Urinary bladder (tissue), 4 donors: Measurements from ENCODE around the gene PON3. TPM values are rescaled to one million over a fixed set of nuclear protein-coding genes. Genes with fewer than 3 reads are reported as not detected.

Experiments used
- DNase-seq: peaks from one replicate; pipeline ENCODE4 v3.0.0-alpha.2; 2015; ENCODE audit errors: extremely low spot score
- H3K27ac ChIP-seq: one replicate; pipeline ENCODE4 v1.5.1; 2013; ENCODE audit warnings: low read depth, mild to moderate bottlenecking, moderate library complexity
- H3K36me3 ChIP-seq: one replicate; pipeline ENCODE4 v1.6.1; 2013; ENCODE audit warnings: mild to moderate bottlenecking, moderate library complexity; ENCODE audit not compliant: insufficient read depth
- H3K4me1 ChIP-seq: one replicate; pipeline ENCODE4 v1.6.1; 2013; ENCODE audit warnings: mild to moderate bottlenecking, moderate library complexity; ENCODE audit not compliant: insufficient read depth
- H3K4me3 ChIP-seq: one replicate; pipeline ENCODE4 v1.5.1; 2013; ENCODE audit warnings: low read depth, low read length
- WGBS: extraction: QIAGEN DNeasy Blood & Tissue Kit; methylation state at CpG from one replicate; pipeline ENCODE4 v1.1.7; 2013; 5-methylcytosine and 5-hydroxymethylcytosine counted together
- polyA plus RNA-seq: library from polyadenylated mRNA; stranded (reverse); fragments of 200-250 nt; gene quantifications from one replicate; pipeline ENCODE4 v1.2.3, GENCODE V29; 2013
- total RNA-seq: library from RNA; depleted of rRNA; stranded (reverse); fragments of >200 nt; gene quantifications from one replicate; pipeline ENCODE4 v1.2.3, GENCODE V29; 2014
- donor health status: healthy with polysubstance abuse.
- donor health status: healthy.

Gene PON3
- total and polyA plus RNA-seq, 2 donors = 3.7 TPM

DNA sequence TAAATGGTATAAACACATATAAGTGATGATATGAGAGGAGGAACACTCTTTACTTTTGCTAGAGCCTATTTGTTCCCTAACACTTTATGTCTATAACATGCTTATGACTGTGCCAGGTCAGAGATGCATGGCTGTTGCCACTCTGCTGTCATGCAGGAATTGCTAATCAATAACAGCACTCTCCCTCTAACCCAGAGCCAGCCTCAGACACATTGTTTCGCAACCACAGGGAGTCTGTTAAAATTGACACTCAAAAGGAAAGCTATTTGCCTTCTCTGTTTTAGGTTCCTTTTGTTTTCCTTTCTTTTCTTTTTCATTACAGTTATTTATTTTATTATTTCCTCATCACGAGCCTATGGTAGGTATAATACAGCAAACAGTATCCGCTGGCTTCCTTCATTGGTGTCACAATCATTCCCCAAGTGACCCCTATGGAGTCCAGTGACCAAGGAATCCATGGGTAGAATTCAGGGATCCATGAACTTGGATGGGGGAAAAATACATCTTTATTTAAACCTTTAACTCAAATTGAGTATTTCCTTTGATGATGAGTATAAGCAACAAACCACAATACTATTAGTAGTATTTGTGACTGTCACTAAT is 31.8 kb upstream of the PON3 start:
- Histone ChIP-seq H3K36me3 (no peaks in the 10 kb centered on the region), H3K27ac (no peak overlapping the region), H3K4me1 (no peaks in the 10 kb centered on the region), H3K4me3 (no peak overlapping the region)
- 89% methylated on average over 3 of the region's 3 CpGs for WGBS
- no peak for DNase-seq

DNA sequence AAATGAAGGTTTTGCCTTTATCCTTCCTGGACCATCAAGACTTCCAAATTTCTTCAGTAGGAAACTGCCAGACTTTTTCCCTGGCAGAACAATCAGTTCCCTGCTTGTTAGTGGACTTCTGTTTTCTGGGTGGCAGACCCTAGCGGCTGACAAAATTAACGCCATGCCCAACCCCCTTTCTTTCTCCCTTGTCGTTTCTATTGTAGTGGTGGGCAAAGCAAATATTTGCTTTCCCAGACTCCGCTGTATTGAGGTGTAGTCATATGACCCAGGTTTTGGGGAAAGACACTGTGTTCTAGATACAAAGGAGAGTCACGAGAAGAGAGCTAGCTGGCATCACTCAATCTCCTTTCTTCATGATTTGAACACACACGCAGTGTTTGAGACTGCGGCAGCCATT is 31.0 kb upstream of the PON3 start:
- 89% methylated on average over 7 of the region's 7 CpGs for WGBS
- Histone ChIP-seq H3K27ac (no peak overlapping the region), H3K4me1 (no peaks in the 10 kb centered on the region), H3K36me3 (no peaks in the 10 kb centered on the region), H3K4me3 (no peak overlapping the region)
- no peak for DNase-seq

DNA sequence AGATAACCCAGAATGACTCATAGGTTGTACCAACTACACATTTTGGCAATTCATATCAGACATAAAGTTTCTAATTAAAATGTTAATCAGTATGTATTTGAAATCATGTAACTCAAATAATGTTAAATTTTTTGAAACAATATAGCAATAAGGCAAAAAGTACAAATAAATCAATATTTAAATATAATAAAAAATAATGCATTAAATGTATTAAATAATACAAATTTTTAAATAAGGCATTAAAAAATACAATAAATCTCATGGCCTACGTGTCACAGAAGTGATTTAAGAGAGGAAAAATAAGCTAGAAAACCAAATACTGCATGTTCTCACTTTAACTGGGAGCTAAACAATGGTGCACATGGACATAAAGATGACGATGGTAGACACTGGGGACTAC is 29.5 kb upstream of the PON3 start:
- H3K4me3 ChIP-seq = no peak overlapping the region
- no peak overlapping the region for H3K27ac ChIP-seq
- no peaks in the 10 kb centered on the region for H3K36me3 ChIP-seq
- DNase-seq = no peak
- H3K4me1 ChIP-seq = no peaks in the 10 kb centered on the region
- 92% methylated on average over 2 of the region's 2 CpGs for WGBS

DNA sequence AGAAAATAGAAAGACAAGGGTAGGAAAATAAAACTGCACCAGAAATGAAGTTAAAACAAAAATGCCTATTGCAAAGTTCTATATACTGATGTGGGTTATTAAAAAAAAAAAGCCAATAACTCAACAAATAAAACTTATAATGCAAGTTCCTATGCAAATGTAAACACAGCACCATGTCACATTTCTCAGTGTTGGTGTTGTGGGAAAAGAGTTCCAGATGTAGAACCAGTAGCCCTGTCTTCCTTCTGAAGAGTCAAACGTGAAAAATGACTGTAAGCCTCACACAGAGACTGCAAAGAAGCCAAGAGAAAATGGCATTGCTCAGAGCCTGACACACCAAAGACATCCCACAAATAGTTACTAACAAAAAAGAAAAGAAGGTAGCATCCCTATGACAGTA is 28.5 kb upstream of the PON3 start:
- 48% methylated on average over 1 of the region's 1 CpG for WGBS
- H3K4me1 ChIP-seq = no peaks in the 10 kb centered on the region
- DNase-seq = no peak
- H3K4me3 ChIP-seq = no peak overlapping the region
- no peak overlapping the region for H3K27ac ChIP-seq
- no peaks in the 10 kb centered on the region for H3K36me3 ChIP-seq

DNA sequence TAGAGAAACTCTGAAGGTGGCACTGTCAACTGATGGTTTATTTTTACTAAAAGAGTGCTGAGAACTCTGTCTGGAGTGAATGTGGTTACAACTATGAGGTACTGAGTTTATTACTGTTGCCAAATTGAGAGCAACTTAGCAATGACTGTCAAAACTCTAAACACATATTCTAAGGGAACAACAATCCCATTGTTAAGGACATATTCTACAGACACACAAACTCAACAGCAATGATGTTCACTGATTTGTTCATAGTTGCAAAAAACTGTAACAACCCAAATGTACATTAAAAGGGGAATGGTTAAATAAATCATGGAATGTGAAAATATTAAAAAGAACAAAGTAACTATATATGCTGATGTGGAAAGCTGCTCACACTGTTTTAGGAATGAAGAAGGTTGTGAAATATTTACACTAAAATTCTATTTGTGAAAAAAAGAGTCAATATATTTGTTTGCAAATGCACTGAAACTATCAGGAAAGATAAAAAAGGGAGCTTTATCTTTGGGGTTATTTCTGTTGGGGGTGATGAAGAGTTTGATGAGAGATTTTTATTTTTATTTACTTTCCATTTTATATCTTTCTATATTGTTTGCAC is 25.8 kb upstream of the PON3 start:
- no peak overlapping the region for H3K4me3 ChIP-seq
- no peak for DNase-seq
- H3K36me3 ChIP-seq = no peaks in the 10 kb centered on the region
- H3K27ac ChIP-seq = no peak overlapping the region
- H3K4me1 ChIP-seq = no peaks in the 10 kb centered on the region

DNA sequence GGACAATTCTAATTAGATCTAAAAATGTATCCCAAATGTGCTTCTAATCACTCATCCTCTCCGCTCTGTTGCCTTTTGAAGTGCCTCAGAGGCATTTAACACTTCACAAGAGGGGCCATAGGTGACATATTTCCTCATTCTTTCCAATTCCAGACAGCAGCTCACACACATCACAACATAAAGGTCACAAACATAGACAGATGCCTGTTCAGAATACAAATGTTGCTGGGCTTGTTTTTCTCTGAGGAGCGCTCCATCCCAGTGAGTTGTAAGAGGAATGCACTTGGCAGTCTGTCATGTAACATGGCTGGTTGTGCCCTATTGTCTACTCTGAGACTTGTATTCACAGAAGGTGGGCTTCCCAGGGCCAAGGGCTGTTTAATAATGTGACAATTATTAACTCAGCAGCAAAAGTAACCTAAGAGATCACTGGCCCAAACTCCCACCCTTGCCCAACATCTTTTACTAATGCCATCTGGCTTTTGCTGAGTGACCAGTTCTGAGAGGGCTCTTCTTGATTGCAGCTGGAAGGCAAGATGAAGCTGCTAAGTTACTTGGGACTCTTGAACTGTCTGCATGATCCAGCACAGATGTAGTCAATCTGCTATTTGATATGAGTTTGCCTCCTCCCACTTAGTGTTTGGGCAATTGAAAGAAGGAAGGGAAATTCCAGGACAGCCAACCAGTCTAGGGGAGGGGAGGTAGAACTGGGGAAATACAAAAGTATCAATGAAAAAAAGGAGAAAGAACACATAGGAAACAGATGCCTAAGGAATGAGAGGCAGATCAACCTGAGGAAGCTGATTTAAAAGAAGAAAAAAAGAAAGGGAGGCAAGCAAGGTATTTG is 25.0 kb upstream of the PON3 start:
- Histone ChIP-seq H3K4me3 (no peak overlapping the region), H3K36me3 (no peaks in the 10 kb centered on the region), H3K27ac (no peak overlapping the region), H3K4me1 (no peaks in the 10 kb centered on the region)
- no peak for DNase-seq
- 95% methylated on average over 2 of the region's 2 CpGs for WGBS

DNA sequence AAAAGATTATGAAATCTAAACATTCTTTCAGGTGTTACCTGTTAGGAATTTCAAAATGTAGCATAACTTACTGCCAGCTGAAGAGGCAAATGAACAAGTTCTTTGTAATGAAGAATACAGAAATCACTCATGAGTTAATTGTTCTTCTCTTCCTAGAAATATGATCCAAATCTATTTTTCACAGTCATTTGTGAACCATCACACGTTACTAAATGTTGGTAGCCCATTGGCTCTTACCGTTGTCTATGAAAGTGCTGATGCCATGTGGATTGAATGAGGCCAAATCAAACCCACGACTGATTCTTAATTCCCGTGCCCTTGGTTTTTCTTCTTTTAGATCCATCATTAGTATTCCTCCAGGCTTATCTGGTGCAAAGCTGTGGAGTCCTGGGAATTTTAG is 15.9 kb upstream of the PON3 start:
- Histone ChIP-seq H3K27ac (no peak overlapping the region), H3K4me1 (no peaks in the 10 kb centered on the region), H3K36me3 (no peaks in the 10 kb centered on the region), H3K4me3 (no peak overlapping the region)
- no peak for DNase-seq
- WGBS = 87% methylated on average over 4 of the region's 4 CpGs

DNA sequence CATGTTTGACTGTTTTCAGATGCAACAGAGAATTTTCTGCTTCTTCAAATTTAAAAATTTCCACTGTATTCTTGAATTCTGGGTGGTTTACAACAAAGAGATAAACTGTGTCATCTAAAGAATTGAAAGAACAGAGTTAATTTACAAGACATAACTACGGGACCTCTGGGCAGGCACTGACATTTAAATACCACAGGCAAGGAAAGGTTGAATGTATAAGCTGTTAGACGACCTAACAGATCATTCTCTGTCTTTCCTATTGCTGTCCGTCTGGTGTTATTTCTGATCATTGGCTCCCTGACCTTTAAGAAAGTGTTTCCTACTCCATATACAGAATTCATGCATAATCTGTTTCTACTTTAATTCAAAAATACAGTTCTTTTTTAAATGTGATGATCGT is 15.5 kb upstream of the PON3 start:
- Histone ChIP-seq H3K4me3 (no peak overlapping the region), H3K36me3 (no peaks in the 10 kb centered on the region), H3K27ac (no peak overlapping the region), H3K4me1 (no peaks in the 10 kb centered on the region)
- no peak for DNase-seq
- WGBS = 80% methylated on average over 4 of the region's 4 CpGs

DNA sequence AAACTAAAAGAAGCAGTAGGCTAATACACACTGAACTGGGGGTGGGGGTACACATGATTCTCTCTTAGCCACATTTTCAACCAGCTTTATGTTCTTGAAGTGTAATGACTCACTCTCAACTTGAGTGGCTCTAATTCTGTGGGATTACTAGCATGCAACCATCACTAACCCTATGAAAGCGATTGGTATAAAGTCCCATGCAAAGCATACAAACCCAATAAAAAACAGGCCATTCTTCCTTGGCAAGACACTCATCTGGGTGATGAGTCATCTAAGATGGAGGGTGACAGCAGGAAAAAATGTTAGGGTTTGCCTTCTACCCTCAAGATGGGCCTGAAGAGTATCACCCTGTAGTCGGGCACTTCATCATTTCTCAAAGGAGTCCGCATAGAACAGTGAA is 14.9 kb upstream of the PON3 start:
- WGBS = 89% methylated on average over 3 of the region's 3 CpGs
- no peak overlapping the region for H3K27ac ChIP-seq
- DNase-seq = no peak
- no peaks in the 10 kb centered on the region for H3K36me3 ChIP-seq
- H3K4me3 ChIP-seq = no peak overlapping the region
- H3K4me1 ChIP-seq = no peaks in the 10 kb centered on the region

DNA sequence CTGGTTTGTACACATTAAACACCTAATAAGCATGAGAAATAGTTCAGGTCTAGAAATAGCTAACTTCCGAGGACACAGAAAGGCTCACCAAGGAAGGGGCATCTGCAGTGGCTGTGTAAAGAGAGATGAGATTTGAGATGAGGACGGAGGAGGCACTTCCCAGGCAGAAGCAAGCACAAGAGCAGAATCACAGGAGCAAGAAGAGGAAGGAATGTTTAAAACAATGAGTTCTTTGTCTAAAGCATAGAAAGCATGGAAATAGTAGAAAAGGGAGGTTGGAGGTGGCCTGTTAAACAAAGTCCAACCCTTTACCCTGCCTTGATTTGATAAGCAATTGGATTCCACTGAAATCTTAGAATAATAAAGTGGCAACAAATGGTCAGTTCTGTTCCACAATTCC is 11.6 kb upstream of the PON3 start:
- DNase-seq = no peak
- no peak overlapping the region for H3K4me3 ChIP-seq
- no peaks in the 10 kb centered on the region for H3K36me3 ChIP-seq
- 56% methylated on average over 2 of the region's 2 CpGs for WGBS
- no peak overlapping the region for H3K27ac ChIP-seq
- no peaks in the 10 kb centered on the region for H3K4me1 ChIP-seq

DNA sequence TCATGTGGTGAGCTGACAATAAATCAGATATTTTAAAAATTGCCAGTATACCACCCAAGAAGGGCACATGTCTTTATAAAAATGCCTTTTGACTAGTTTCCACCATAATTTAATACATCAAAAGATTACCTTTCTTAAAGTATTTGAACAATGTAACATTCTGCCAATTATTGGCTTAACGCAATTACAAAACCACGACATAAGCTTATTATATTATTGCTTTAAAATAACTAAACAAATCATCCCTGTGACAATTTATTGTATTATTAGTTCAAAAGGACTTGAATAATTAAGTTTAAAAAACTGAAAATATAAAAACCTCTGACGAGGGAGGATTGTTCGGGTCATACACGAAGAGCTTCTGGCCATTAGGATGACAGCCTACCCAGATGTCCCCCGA is 9.6 kb upstream of the PON3 start:
- Histone ChIP-seq H3K36me3 (no peaks in the 10 kb centered on the region), H3K4me3 (no peak overlapping the region), H3K4me1 (no peaks in the 10 kb centered on the region), H3K27ac (no peak overlapping the region)
- DNase-seq = no peak
- 96% methylated on average over 6 of the region's 6 CpGs for WGBS

DNA sequence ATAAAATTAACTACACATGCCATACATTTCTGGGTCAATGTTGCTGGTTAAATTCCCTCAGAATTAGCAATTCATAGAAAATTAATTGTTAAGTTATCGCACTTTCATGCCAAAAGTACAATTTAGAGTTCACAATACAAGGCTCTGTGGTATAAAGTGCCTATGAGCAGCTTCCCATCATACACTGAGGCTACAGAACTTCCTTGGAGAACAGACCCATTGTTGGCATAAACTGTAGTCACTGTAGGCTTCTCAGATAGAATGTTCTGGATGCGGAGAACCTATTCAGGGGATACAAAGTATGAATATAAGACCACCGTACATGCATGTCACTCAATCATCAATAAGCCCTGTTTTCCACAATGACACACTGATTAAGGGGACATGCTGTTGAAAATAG is 9.0 kb upstream of the PON3 start:
- no peak for DNase-seq
- Histone ChIP-seq H3K4me1 (no peaks in the 10 kb centered on the region), H3K36me3 (no peaks in the 10 kb centered on the region), H3K27ac (no peak overlapping the region), H3K4me3 (no peak overlapping the region)
- WGBS = 95% methylated on average over 3 of the region's 3 CpGs

DNA sequence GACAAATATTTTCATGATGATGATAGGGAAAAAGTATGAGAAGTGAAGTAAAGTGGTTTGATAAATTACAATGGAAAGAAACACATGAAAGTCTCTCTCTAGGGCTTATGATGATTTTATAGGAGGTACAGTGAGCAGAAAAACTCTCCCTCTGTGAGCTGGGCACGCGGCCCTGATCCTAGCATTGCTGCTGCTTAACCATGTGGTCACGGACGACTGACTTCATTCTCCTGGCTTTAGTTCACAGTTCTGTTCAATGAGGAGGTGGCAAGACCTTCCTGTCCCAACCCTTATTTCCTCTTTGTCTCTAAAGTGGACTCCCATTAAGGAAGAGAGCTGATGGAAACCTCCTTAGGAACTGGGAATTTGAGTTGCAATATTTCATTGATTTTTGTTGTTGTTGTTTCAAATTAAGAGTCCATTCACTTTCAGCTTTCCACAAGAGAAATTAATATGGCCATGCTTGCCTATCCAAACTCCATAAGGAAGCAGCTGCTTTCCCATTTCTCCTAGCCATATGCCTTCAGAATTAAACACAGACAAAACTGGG is 8.2 kb upstream of the PON3 start:
- WGBS = 25% methylated on average over 4 of the region's 4 CpGs
- Histone ChIP-seq H3K4me3 (no peak overlapping the region), H3K27ac (no peak overlapping the region), H3K36me3 (no peaks in the 10 kb centered on the region), H3K4me1 (no peaks in the 10 kb centered on the region)
- DNase-seq = no peak
